ENCODE results near the gene TMEM115.
A peak's percentile ranks its signal among the peaks of the same experiment; 100 is the strongest.

Gene TMEM115

DNA sequence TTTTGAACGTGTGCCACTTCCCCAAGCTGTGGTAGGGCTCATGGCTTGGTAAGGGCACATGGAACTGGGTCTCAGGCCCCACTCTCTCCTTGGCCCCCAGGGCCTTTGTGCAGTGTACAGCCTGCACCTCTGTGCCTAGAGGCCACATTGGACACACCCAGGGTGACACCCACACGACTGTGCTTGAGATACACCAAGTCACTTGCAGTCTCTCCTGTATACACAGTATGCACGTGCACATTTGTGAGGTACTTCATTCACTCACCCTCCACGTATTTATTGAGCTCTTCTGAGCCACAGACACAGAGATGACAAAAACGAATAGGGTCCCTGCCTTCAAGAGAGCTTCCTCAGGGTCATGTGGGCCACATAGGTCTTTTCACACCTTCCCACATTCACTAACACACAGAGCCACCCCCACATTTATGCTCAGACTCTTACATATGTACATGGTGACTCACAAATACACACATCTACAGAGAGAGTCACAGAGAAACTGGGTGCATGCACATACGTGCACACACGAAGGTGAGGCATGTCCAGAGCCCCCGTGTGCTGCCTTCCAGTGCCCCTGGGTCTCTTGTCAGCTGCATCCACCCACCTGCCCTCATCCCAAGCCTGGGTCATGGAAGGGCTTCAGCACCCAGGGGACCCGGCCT is 9.8 kb upstream of the TMEM115 start:
- DNase-seq (ENCODE audit: low read depth), result no peak
- TF ChIP-seq CTCF (IDR thresholded peaks at IDR 0.05; ENCODE audit: low read depth, low read length) (no peak), MYC (IDR thresholded peaks at IDR 0.05; ENCODE audit: low read depth, low read length) (no peak), MAX (IDR thresholded peaks at IDR 0.05; ENCODE audit: low read depth, low read length) (no peak), POLR2A (IDR thresholded peaks at IDR 0.05; ENCODE audit: extremely low read depth, insufficient read length) (no peak)
- no peak overlapping the region for H3K4me3 ChIP-seq (ENCODE audit: low read depth, low read length)

- H3K4me3 ChIP-seq (ENCODE audit: low read depth, low read length), result no peak overlapping the region
- no peak for DNase-seq (ENCODE audit: low read depth)
- TF ChIP-seq POLR2A (IDR thresholded peaks at IDR 0.05; ENCODE audit: extremely low read depth, insufficient read length), result no peak
- no peak for TF ChIP-seq MYC (IDR thresholded peaks at IDR 0.05; ENCODE audit: low read depth, low read length)
- no peak for TF ChIP-seq CTCF (IDR thresholded peaks at IDR 0.05; ENCODE audit: low read depth, low read length)
- TF ChIP-seq MAX (IDR thresholded peaks at IDR 0.05; ENCODE audit: low read depth, low read length), result no peak
Observed at GRCh38 chr3:50365842-50366220, 6.5 kb upstream of the TMEM115 start.

DNA sequence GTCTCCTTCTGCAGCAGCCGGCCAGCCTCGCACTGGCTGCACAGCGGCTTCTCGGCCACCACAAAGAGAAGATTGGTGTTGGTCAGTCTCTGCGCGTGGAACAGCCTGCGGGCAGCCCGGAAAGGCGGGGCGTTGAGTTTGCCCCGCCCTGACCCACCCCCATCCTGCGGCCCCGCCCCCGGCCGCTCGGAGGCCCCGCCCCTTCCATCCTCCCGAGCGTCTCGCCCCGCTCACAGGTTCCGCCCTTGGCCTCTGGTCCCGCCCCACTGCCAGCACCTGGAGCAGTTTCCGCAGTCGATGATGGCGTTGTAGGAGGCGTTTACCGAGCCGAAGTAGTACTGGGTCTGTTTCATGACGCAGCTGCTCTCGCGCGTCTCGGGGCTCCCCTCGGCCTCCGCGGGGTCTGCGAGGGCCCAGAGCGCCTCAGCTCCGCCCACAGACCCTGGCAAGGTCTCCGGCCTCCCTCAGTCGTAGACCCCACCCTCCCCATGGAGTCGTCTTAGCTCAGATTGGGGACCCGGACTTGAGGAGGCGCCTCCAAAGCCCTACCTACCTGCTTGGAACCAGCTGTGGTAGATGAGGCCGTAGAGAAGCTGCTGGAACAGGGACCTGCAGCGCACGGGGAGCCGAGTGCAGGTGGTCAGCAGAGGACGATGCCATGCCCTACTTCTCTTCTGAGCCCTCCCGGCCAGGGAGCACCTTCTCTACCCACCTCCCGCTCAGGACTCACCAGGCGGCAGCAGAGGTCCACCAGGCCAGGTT is 5.9 kb upstream of the TMEM115 start:
- H3K4me3 ChIP-seq (ENCODE audit: low read depth, low read length), result no peak overlapping the region
- no peak for TF ChIP-seq POLR2A (IDR thresholded peaks at IDR 0.05; ENCODE audit: extremely low read depth, insufficient read length)
- no peak for TF ChIP-seq MYC (IDR thresholded peaks at IDR 0.05; ENCODE audit: low read depth, low read length)
- no peak for TF ChIP-seq MAX (IDR thresholded peaks at IDR 0.05; ENCODE audit: low read depth, low read length)
- TF ChIP-seq CTCF (IDR thresholded peaks at IDR 0.05; ENCODE audit: low read depth, low read length), result no peak
- DNase-seq (ENCODE audit: low read depth), result no peak

- H3K4me3 ChIP-seq (ENCODE audit: low read depth, low read length), result no peak overlapping the region
- TF ChIP-seq POLR2A (IDR thresholded peaks at IDR 0.05; ENCODE audit: extremely low read depth, insufficient read length), result no peak
- DNase-seq (ENCODE audit: low read depth), result no peak
Observed at GRCh38 chr3:50364573-50365079, 5.3 kb upstream of the TMEM115 start.

- TF ChIP-seq POLR2A (IDR thresholded peaks at IDR 0.05; ENCODE audit: extremely low read depth, insufficient read length), result no peak
- TF ChIP-seq CTCF (IDR thresholded peaks at IDR 0.05; ENCODE audit: low read depth, low read length), result no peak
- TF ChIP-seq MAX (IDR thresholded peaks at IDR 0.05; ENCODE audit: low read depth, low read length), result no peak
- TF ChIP-seq MYC (IDR thresholded peaks at IDR 0.05; ENCODE audit: low read depth, low read length), result no peak
Observed at GRCh38 chr3:50359760-50360110, 414 bp upstream of the TMEM115 start.

GRCh38 chr3:50358355-50358910 is 888 bp downstream of the TMEM115 start:
- DNase-seq (ENCODE audit: low read depth), result no peak
- H3K4me3 ChIP-seq (ENCODE audit: low read depth, low read length), result peak overlapping the region; percentile 79
- TF ChIP-seq MYC (IDR thresholded peaks at IDR 0.05; ENCODE audit: low read depth, low read length) (no peak), MAX (IDR thresholded peaks at IDR 0.05; ENCODE audit: low read depth, low read length) (no peak), CTCF (IDR thresholded peaks at IDR 0.05; ENCODE audit: low read depth, low read length) (no peak), POLR2A (IDR thresholded peaks at IDR 0.05; ENCODE audit: extremely low read depth, insufficient read length) (no peak)

More at GRCh38 chr3:50359760-50360110, 414 bp upstream of the TMEM115 start:
- DNase-seq (ENCODE audit: low read depth), result no peak
- H3K4me3 ChIP-seq (ENCODE audit: low read depth, low read length), result no peak overlapping the region

Data from NB4 (cell line).